Thymus (tissue), 14 donors: ENCODE data around the gene PLA2G1B. TPM values are rescaled to one million over a fixed set of nuclear protein-coding genes. Genes with fewer than 3 reads are reported as not detected.
A peak's percentile ranks its signal among the peaks of the same experiment; 100 is the strongest.

Experiments used
- DNase-seq, 9 donors: peaks; one replicate each; pipeline ENCODE4 v3.0.0-alpha.2; 2013; ENCODE audit warnings: low spot score in 9 of 9, low read depth in 6 of 9, missing footprints in 1 of 9
- H3K27ac ChIP-seq, 2 donors: one replicate each; pipeline ENCODE4 v1.5.1; 2013; ENCODE audit warnings: control low read depth in 1 of 2, low read depth in 1 of 2, low read length in 1 of 2, mild to moderate bottlenecking in 1 of 2, moderate library complexity in 1 of 2
- H3K27me3 ChIP-seq, 2 donors: one replicate each; pipeline ENCODE4 v1.5.1; 2013; ENCODE audit warnings: low read length in 1 of 2; ENCODE audit not compliant: control insufficient read depth in 2 of 2, insufficient read depth in 1 of 2
- H3K36me3 ChIP-seq, 2 donors: one replicate each; pipeline ENCODE4 v1.5.1; 2013; ENCODE audit warnings: low read length in 1 of 2, mild to moderate bottlenecking in 1 of 2, moderate library complexity in 1 of 2; ENCODE audit not compliant: control insufficient read depth in 2 of 2, insufficient read depth in 2 of 2
- H3K4me1 ChIP-seq, 2 donors: one replicate each; pipeline ENCODE4 v1.5.1; 2013; ENCODE audit warnings: low read length in 2 of 2; ENCODE audit not compliant: control insufficient read depth in 2 of 2, insufficient read depth in 2 of 2
- H3K4me3 ChIP-seq, 2 donors: one replicate each; pipeline ENCODE4 v1.5.1; 2013; ENCODE audit warnings: low read length in 2 of 2, control low read depth in 1 of 2, mild to moderate bottlenecking in 1 of 2
- H3K9me3 ChIP-seq, 2 donors: one replicate each; pipeline ENCODE4 v1.5.1; 2013; ENCODE audit warnings: low read length in 1 of 2, mild to moderate bottlenecking in 1 of 2; ENCODE audit not compliant: control insufficient read depth in 2 of 2, insufficient read depth in 1 of 2
- WGBS: extraction: QIAGEN DNeasy Blood & Tissue Kit; methylation state at CpG from one replicate; pipeline ENCODE4 v1.1.7; 2013; 5-methylcytosine and 5-hydroxymethylcytosine counted together
- long read RNA-seq, 10 donors: transcript quantifications; one replicate each; lab custom pipeline, GENCODE V29; 2026
- polyA plus RNA-seq: library from polyadenylated mRNA; stranded (reverse); fragments of 200-250 nt; gene quantifications from one replicate; pipeline ENCODE4 v1.2.3, GENCODE V29; 2013
- total RNA-seq: library from RNA; stranded (reverse); fragments of 120-200 nt; gene quantifications from one replicate; pipeline ENCODE4 v1.2.4, GENCODE V29; 2013
- donor health status: healthy.

PLA2G1B gene
- total RNA-seq: 0.09 TPM
- polyA plus RNA-seq: 1.5 TPM
- long read RNA-seq, donor 1: 0 reads
- long read RNA-seq, donor 2: 0 reads
- long read RNA-seq, donor 3: 0 reads
- long read RNA-seq, donor 4: 0 reads
- long read RNA-seq, donor 5: 0 reads
- long read RNA-seq, donor 6: 0 reads
- long read RNA-seq, donor 7: 0 reads
- long read RNA-seq, donor 8: 0 reads
- long read RNA-seq, donor 9: 0 reads
- long read RNA-seq, donor 10: 0 reads

- H3K27ac ChIP-seq: no peak within 1 kb of the TSS
Measured at GRCh38 chr12:120327593-120327992, at the start of gene PLA2G1B. Gene PLA2G1B, minus strand, starts transcription at chr12:120327779. Its CDS starts 26 bp downstream, at chr12:120327753.

GRCh38 chr12:120376934-120377572, 49.5 kb upstream of the PLA2G1B start:
- H3K4me3 ChIP-seq: no peak overlapping the region
- H3K4me1 ChIP-seq: no peaks in the 10 kb centered on the region
- H3K27me3 ChIP-seq: peaks cover 10 to 44% of the 10 kb centered on the region in 2 donors
- DNase-seq: no peak
- 57% methylated on average over 5 of the region's 5 CpGs for WGBS
- H3K36me3 ChIP-seq: no peaks in the 10 kb centered on the region
- H3K27ac ChIP-seq: no peak overlapping the region
- no peaks in the 10 kb centered on the region for H3K9me3 ChIP-seq

More at GRCh38 chr12:120327593-120327992, at the start of gene PLA2G1B:
- Histone ChIP-seq H3K4me3 (no peak within 1 kb of the TSS), H3K36me3 (no peaks in the 10 kb centered on the region), H3K27me3 (peaks cover 0 to 23% of the 10 kb centered on the region in 2 donors), H3K4me1 (peaks cover 0 to 8% of the 10 kb centered on the region in 2 donors), H3K9me3 (no peaks in the 10 kb centered on the region)
- WGBS: 93% methylated on average over 5 of the region's 5 CpGs
- no peak for DNase-seq

GRCh38 chr12:120376416-120376815, 48.8 kb upstream of the PLA2G1B start:
- Histone ChIP-seq H3K4me3 (no peak overlapping the region), H3K27me3 (peaks cover 10 to 47% of the 10 kb centered on the region in 2 donors), H3K27ac (no peak overlapping the region), H3K4me1 (no peaks in the 10 kb centered on the region), H3K9me3 (no peaks in the 10 kb centered on the region), H3K36me3 (no peaks in the 10 kb centered on the region)
- DNase-seq: no peak
- 91% methylated on average over 5 of the region's 5 CpGs for WGBS

DNA sequence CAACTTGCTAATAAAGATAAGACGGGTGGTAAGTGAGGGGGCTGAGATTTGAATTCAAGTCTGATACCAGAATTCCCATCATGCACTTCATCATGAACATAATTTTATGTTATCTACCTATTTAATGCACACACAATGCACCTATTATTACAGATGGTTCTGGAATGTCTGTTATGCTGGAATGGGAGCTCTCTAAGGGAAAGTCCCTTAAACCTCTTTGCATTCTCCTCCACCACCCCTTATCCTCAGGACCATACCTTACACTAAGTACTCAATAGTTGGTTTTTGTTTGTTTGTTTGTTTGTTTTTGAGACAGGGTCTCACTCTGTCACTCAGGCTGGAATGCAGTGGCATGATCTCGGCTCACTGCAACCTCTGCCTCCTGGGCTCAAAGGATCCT, 48.4 kb upstream of the PLA2G1B start:
- H3K36me3 ChIP-seq: no peaks in the 10 kb centered on the region
- no peaks in the 10 kb centered on the region for H3K9me3 ChIP-seq
- WGBS: 61% methylated on average over 2 of the region's 2 CpGs
- H3K4me1 ChIP-seq: no peaks in the 10 kb centered on the region
- H3K27ac ChIP-seq: no peak overlapping the region
- H3K4me3 ChIP-seq: no peak overlapping the region
- DNase-seq: no peak
- H3K27me3 ChIP-seq: peaks cover 14 to 51% of the 10 kb centered on the region in 2 donors

DNA sequence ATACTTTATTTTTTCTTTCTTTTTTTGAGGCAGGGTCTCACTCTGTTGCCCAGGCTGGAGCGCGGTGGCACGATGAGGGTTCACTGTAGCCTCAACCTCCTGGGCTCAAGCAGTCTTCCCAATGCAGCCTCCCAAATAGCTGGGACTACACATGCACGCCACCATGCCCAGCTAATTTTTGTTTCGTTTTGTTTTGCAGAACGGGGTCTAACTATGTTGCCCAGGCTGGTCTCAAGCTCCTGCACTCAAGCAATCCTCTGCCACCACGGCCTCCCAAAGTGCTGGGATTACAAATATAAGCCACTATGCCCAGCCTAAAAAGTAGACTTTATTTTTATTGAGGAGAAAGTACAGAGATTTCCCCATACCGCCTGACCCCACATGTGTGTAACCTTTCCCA, 46.1 kb upstream of the PLA2G1B start:
- no peak overlapping the region for H3K27ac ChIP-seq
- H3K4me1 ChIP-seq: no peaks in the 10 kb centered on the region
- H3K36me3 ChIP-seq: no peaks in the 10 kb centered on the region
- no peak for DNase-seq
- 95% methylated on average over 8 of the region's 8 CpGs for WGBS
- H3K27me3 ChIP-seq: peaks cover 35 to 70% of the 10 kb centered on the region in 2 donors
- H3K9me3 ChIP-seq: no peaks in the 10 kb centered on the region
- no peak overlapping the region for H3K4me3 ChIP-seq

GRCh38 chr12:120370343-120371243, 43.0 kb upstream of the PLA2G1B start:
- H3K9me3 ChIP-seq: no peaks in the 10 kb centered on the region
- H3K27me3 ChIP-seq: peaks cover 60 to 87% of the 10 kb centered on the region in 2 donors
- no peaks in the 10 kb centered on the region for H3K4me1 ChIP-seq
- H3K27ac ChIP-seq: no peak overlapping the region
- no peak overlapping the region for H3K4me3 ChIP-seq
- no peaks in the 10 kb centered on the region for H3K36me3 ChIP-seq
- 36% methylated on average over 7 of the region's 7 CpGs for WGBS
- no peak for DNase-seq

GRCh38 chr12:120369603-120370342, 42.2 kb upstream of the PLA2G1B start:
- peak overlapping the region in 1 of 2 donors; percentile 43 for H3K4me3 ChIP-seq
- H3K9me3 ChIP-seq: no peaks in the 10 kb centered on the region
- WGBS: 7% methylated on average over 26 of the region's 26 CpGs
- no peaks in the 10 kb centered on the region for H3K36me3 ChIP-seq
- no peak for DNase-seq
- H3K4me1 ChIP-seq: no peaks in the 10 kb centered on the region
- H3K27me3 ChIP-seq: peaks cover 64 to 91% of the 10 kb centered on the region in 2 donors
- H3K27ac ChIP-seq: no peak overlapping the region

GRCh38 chr12:120368789-120369602, 41.4 kb upstream of the PLA2G1B start, which contains the start of gene MSI1:
Gene MSI1, minus strand, starts transcription at chr12:120369164. Its CDS starts 73 bp downstream, at chr12:120369091.
- Histone ChIP-seq H3K27ac (no peak within 1 kb of the TSS), H3K4me1 (no peaks in the 10 kb centered on the region), H3K4me3 (peak within 1 kb of the TSS in 1 of 2 donors; percentile 43), H3K36me3 (no peaks in the 10 kb centered on the region), H3K9me3 (no peaks in the 10 kb centered on the region), H3K27me3 (peaks cover 64 to 93% of the 10 kb centered on the region in 2 donors)
- no peak for DNase-seq
- WGBS: 1% methylated on average over 119 of the region's 119 CpGs
